Keratinocyte (primary cell): ENCODE data around the gene AFF2. TPM values are rescaled to one million over a fixed set of nuclear protein-coding genes. Genes with fewer than 3 reads are reported as not detected.

Experiments used
- DNase-seq: peaks from one replicate; pipeline ENCODE4 v3.0.0-alpha.2; 2011; ENCODE audit warnings: low read depth, missing footprints, low spot score
- FAIRE-seq: peaks from 2 replicates; lab custom pipeline; 2011; peaks lifted over from hg19 to GRCh38; lab: Jason Lieb, UNC
- H2AFZ ChIP-seq: 2 replicates; pipeline ENCODE4 v1.6.0; 2012; ENCODE audit warnings: low read length, control low read depth, inconsistent platforms; ENCODE audit not compliant: control insufficient read depth
- H3K27ac ChIP-seq: 2 replicates; pipeline ENCODE4 v1.5.1; 2011; ENCODE audit warnings: low read length; ENCODE audit not compliant: control insufficient read depth, insufficient read depth
- H3K27me3 ChIP-seq: 3 replicates; pipeline ENCODE4 v1.6.0; 2011; ENCODE audit warnings: low read length; ENCODE audit not compliant: control insufficient read depth, insufficient read depth; ENCODE audit errors: extremely low read depth
- H3K36me3 ChIP-seq, 2 experiments: 2 replicates in 1 of 2; 3 replicates in 1 of 2; pipeline ENCODE4 v1.5.1; 2011; ENCODE audit warnings: low read length in 2 of 2, mild to moderate bottlenecking in 1 of 2; ENCODE audit not compliant: control insufficient read depth in 2 of 2, insufficient read depth in 2 of 2; ENCODE audit errors: extremely low read depth in 1 of 2
- H3K4me1 ChIP-seq: 3 replicates; pipeline ENCODE4 v1.5.1; 2011; ENCODE audit warnings: low read length; ENCODE audit not compliant: control insufficient read depth, insufficient read depth; ENCODE audit errors: extremely low read depth
- H3K4me2 ChIP-seq: 3 replicates; pipeline ENCODE4 v1.6.0; 2011; ENCODE audit warnings: low read depth, low read length; ENCODE audit not compliant: control insufficient read depth, insufficient read depth; ENCODE audit errors: extremely low read depth
- H3K4me3 ChIP-seq, 3 experiments: fragments of 200-600 bp in 1 of 3; sonication (generic) in 1 of 3; 2 replicates in 2 of 3; 3 replicates in 1 of 3; pipeline ENCODE4 v1.5.1; 2011 to 2016; ENCODE audit warnings: low read length in 3 of 3, mild to moderate bottlenecking in 3 of 3, control low read depth in 2 of 3, inconsistent platforms in 1 of 3, low read depth in 1 of 3, mixed read lengths in 1 of 3, mixed run types in 1 of 3, moderate library complexity in 1 of 3; ENCODE audit not compliant: control insufficient read depth in 2 of 3, insufficient read depth in 2 of 3; ENCODE audit errors: extremely low read depth in 1 of 3
- H3K79me2 ChIP-seq: 2 replicates; pipeline ENCODE4 v1.6.0; 2012; ENCODE audit warnings: low read length; ENCODE audit not compliant: control insufficient read depth, insufficient read depth
- H3K9ac ChIP-seq: 3 replicates; pipeline ENCODE4 v1.6.0; 2011; ENCODE audit warnings: low read length; ENCODE audit not compliant: control insufficient read depth, insufficient read depth; ENCODE audit errors: extremely low read depth
- H3K9me1 ChIP-seq: 3 replicates; pipeline ENCODE4 v1.6.0; 2011; ENCODE audit warnings: low read length; ENCODE audit not compliant: control insufficient read depth, insufficient read depth; ENCODE audit errors: extremely low read depth
- H3K9me3 ChIP-seq: 2 replicates; pipeline ENCODE4 v1.5.1; 2012; ENCODE audit warnings: low read depth, low read length; ENCODE audit not compliant: control insufficient read depth
- H4K20me1 ChIP-seq: 3 replicates; pipeline ENCODE4 v1.6.0; 2011; ENCODE audit warnings: low read length; ENCODE audit not compliant: control insufficient read depth, insufficient read depth; ENCODE audit errors: extremely low read depth
- CTCF ChIP-seq, 3 experiments: IDR thresholded peaks in 1 of 3; conservative IDR thresholded peaks in 1 of 3; optimal IDR thresholded peaks in 1 of 3; 2 replicates in 2 of 3; 3 replicates in 1 of 3; pipeline versions ENCODE3 to v1.5.1; 2011; ENCODE audit warnings: low read length in 3 of 3, mild to moderate bottlenecking in 3 of 3, moderate library complexity in 2 of 3, control low read depth in 1 of 3, inconsistent platforms in 1 of 3; ENCODE audit not compliant: insufficient read depth in 2 of 3; ENCODE audit errors: extremely low read depth in 1 of 3
- EZH2 ChIP-seq: IDR thresholded peaks from one replicate; pipeline ENCODE4 v1.6.1; 2012; ENCODE audit warnings: inconsistent platforms, mild to moderate bottlenecking, low read length, moderate library complexity
- dilution Hi-C: fragments of 300-500 bp; cut with MboI; formaldehyde crosslinking; loops from one replicate; pipeline ENCODE4 v1.7.0; 2020; ENCODE audit warnings: low sequenced_read_pairs; ENCODE audit not compliant: extremely low pct_ligation_motif_present
- polyA plus RNA-seq, 5 experiments: library from polyadenylated mRNA; depleted of rRNA in 3 of 5; stranded (reverse) in 3 of 5; stranded (forward) in 1 of 5; unstranded in 1 of 5; fragments of >200 nt; gene quantifications; 1 replicate in 1 of 5; 2 replicates in 3 of 5; 3 replicates in 1 of 5; pipeline versions ENCODE4 v1.2.1 to v1.2.3, GENCODE V29; 2011 to 2012; ENCODE audit warnings: missing spikeins in 2 of 5, low read depth in 1 of 5, low replicate concordance in 1 of 5

AFF2 gene
- polyA plus RNA-seq, 1 donor (not counting 4 experiments of a cell fraction or from before 2014, with no cell fraction given): 0.01 TPM

GRCh38 chrX:148562846-148563245 lies 62.4 kb downstream of the AFF2 start:
- DNase-seq: no peak
- Histone ChIP-seq H3K9me1 (no peaks in the 10 kb centered on the region), H3K9me3 (no peaks in the 10 kb centered on the region), H3K27ac (no peak overlapping the region), H3K36me3 (no peaks in the 10 kb centered on the region), H3K4me1 (no peaks in the 10 kb centered on the region), H3K4me2 (no peak overlapping the region), H3K27me3 (no peaks in the 10 kb centered on the region), H3K4me3 (no peak overlapping the region), H4K20me1 (no peaks in the 10 kb centered on the region), H3K9ac (no peak overlapping the region), H3K79me2 (no peaks in the 10 kb centered on the region), H2AFZ (no peak overlapping the region)
- TF ChIP-seq CTCF (optimal IDR thresholded peaks at IDR 0.05 in 1 of 3, IDR thresholded peaks at IDR 0.05 in 1 of 3, conservative IDR thresholded peaks at IDR 0.05 in 1 of 3; ENCODE audit: extremely low read depth in 1 of 3, insufficient read depth in 2 of 3, low read length in 3 of 3) (no peak), EZH2 (no peak)
- FAIRE-seq: no peak
- dilution Hi-C loops: no loop called here

- H3K27ac ChIP-seq: no peak overlapping the region
- no peaks in the 10 kb centered on the region for H3K4me1 ChIP-seq
- H4K20me1 ChIP-seq: no peaks in the 10 kb centered on the region
- H3K9me1 ChIP-seq: no peaks in the 10 kb centered on the region
- dilution Hi-C loops: no loop called here
- no peak overlapping the region for H3K4me2 ChIP-seq
- DNase-seq: no peak
- no peak overlapping the region for H3K4me3 ChIP-seq
- no peaks in the 10 kb centered on the region for H3K79me2 ChIP-seq
- no peak for FAIRE-seq
- no peak overlapping the region for H2AFZ ChIP-seq
- H3K27me3 ChIP-seq: no peaks in the 10 kb centered on the region
- no peaks in the 10 kb centered on the region for H3K9me3 ChIP-seq
- H3K9ac ChIP-seq: no peak overlapping the region
- TF ChIP-seq CTCF (optimal IDR thresholded peaks at IDR 0.05 in 1 of 3, IDR thresholded peaks at IDR 0.05 in 1 of 3, conservative IDR thresholded peaks at IDR 0.05 in 1 of 3; ENCODE audit: extremely low read depth in 1 of 3, insufficient read depth in 2 of 3, low read length in 3 of 3): no peak
- no peak for TF ChIP-seq EZH2
- H3K36me3 ChIP-seq: no peaks in the 10 kb centered on the region
Observed at GRCh38 chrX:148567229-148567628, 66.8 kb downstream of the AFF2 start.
